Stimulated activated CD4-positive, alpha-beta T cell treated with anti-CD3 and anti-CD28 coated beads, Interleukin-15, amount 100 ng/mL, for 24 hours (primary cell): ENCODE data around the gene CALM3.
"Not testable (repeated sequence)": the region's sequence is repeated elsewhere in the genome, so short reads cannot be mapped to it uniquely, and the experiment has no call there.

Experiments used
- DNase-seq: peaks from one replicate; pipeline ENCODE4 v3.0.0-alpha.2; 2020

Gene CALM3

GRCh38 chr19:46601318-46602224, at the start of gene CALM3:
Gene CALM3 (plus strand): TSS chr19:46601330. CDS start chr19:46601435, 105 bp downstream.
- peak; percentile 44 for DNase-seq

GRCh38 chr19:46552891-46553290, 48.2 kb upstream of the CALM3 start:
- DNase-seq = no peak

GRCh38 chr19:46554161-46554560, 47.0 kb upstream of the CALM3 start:
- no peak for DNase-seq

- DNase-seq = no peak
These were observed 45.4 kb upstream of the CALM3 start for GRCh38 chr19:46555628-46556280.

- DNase-seq = not testable (repeated sequence)
These were observed 44.7 kb upstream of the CALM3 start for GRCh38 chr19:46556471-46556870.

GRCh38 chr19:46559203-46559602, 41.9 kb upstream of the CALM3 start:
- no peak for DNase-seq

GRCh38 chr19:46559675-46560074, 41.5 kb upstream of the CALM3 start:
- DNase-seq = not testable (repeated sequence)

GRCh38 chr19:46564701-46565100, 36.4 kb upstream of the CALM3 start:
- DNase-seq = no peak

GRCh38 chr19:46571495-46571894, 29.6 kb upstream of the CALM3 start:
- peak; percentile 33 for DNase-seq

GRCh38 chr19:46573679-46574498, 27.2 kb upstream of the CALM3 start:
- no peak for DNase-seq

- DNase-seq = peak; percentile 63
These were observed 26.6 kb upstream of the CALM3 start for GRCh38 chr19:46574533-46574932.

- DNase-seq = no peak
These were observed 22.7 kb upstream of the CALM3 start for GRCh38 chr19:46578450-46578849.

GRCh38 chr19:46579361-46579879, 21.7 kb upstream of the CALM3 start:
- DNase-seq = peak; percentile 63

- DNase-seq = no peak
These were observed 20.9 kb upstream of the CALM3 start for GRCh38 chr19:46580247-46580646.

- DNase-seq = no peak
These were observed 15.6 kb upstream of the CALM3 start for GRCh38 chr19:46585539-46585938.

GRCh38 chr19:46586294-46586693, 14.8 kb upstream of the CALM3 start:
- no peak for DNase-seq

GRCh38 chr19:46587861-46588260, 13.3 kb upstream of the CALM3 start:
- no peak for DNase-seq

GRCh38 chr19:46591254-46591653, 9.9 kb upstream of the CALM3 start:
- no peak for DNase-seq

- DNase-seq = no peak
These were observed 9.3 kb upstream of the CALM3 start for GRCh38 chr19:46591870-46592269.

GRCh38 chr19:46596008-46596407, 5.1 kb upstream of the CALM3 start:
- DNase-seq = no peak

GRCh38 chr19:46598372-46598917, 2.7 kb upstream of the CALM3 start:
- DNase-seq = no peak

- DNase-seq = no peak
These were observed 1.3 kb upstream of the CALM3 start for GRCh38 chr19:46599716-46600373.
